NCI-H2227 (cell line): ENCODE measurements around the gene SAP30BP.

Experiments used
- DNase-seq: peaks from one replicate; lab custom pipeline; 2025; ENCODE audit not compliant: unreplicated experiment; lab: John Stamatoyannopoulos, UW

SAP30BP gene

GRCh38 chr17:75646638-75646992 lies 20.5 kb upstream of the SAP30BP start:
- no peak for DNase-seq

- DNase-seq, result no peak
Measured at GRCh38 chr17:75647061-75647460, 20.1 kb upstream of the SAP30BP start.

- DNase-seq, result no peak
Measured at GRCh38 chr17:75647921-75648320, 19.2 kb upstream of the SAP30BP start.

- DNase-seq, result no peak
Measured at GRCh38 chr17:75649687-75650086, 17.5 kb upstream of the SAP30BP start.

GRCh38 chr17:75650874-75651273 lies 16.3 kb upstream of the SAP30BP start:
- no peak for DNase-seq

GRCh38 chr17:75652341-75652740 lies 14.8 kb upstream of the SAP30BP start:
- no peak for DNase-seq

- DNase-seq, result peak; percentile 65
Measured at GRCh38 chr17:75652934-75653549, 14.1 kb upstream of the SAP30BP start.

- no peak for DNase-seq
Measured at GRCh38 chr17:75654176-75654575, 13.0 kb upstream of the SAP30BP start.

- DNase-seq, result no peak
Measured at GRCh38 chr17:75658237-75658636, 8.9 kb upstream of the SAP30BP start.

- no peak for DNase-seq
Measured at GRCh38 chr17:75661531-75661930, 5.6 kb upstream of the SAP30BP start.

GRCh38 chr17:75662511-75662910 lies 4.6 kb upstream of the SAP30BP start:
- no peak for DNase-seq

- no peak for DNase-seq
Measured at GRCh38 chr17:75664099-75664549, 3.0 kb upstream of the SAP30BP start.

- no peak for DNase-seq
Measured at GRCh38 chr17:75665981-75666380, 1.2 kb upstream of the SAP30BP start.

GRCh38 chr17:75667825-75668224 lies 687 bp downstream of the SAP30BP start:
- DNase-seq, result no peak

GRCh38 chr17:75668489-75668888 lies 1.4 kb downstream of the SAP30BP start:
- DNase-seq, result no peak

- no peak for DNase-seq
Measured at GRCh38 chr17:75670868-75671267, 3.7 kb downstream of the SAP30BP start.

- DNase-seq, result no peak
Measured at GRCh38 chr17:75672011-75672410, 4.9 kb downstream of the SAP30BP start.

- no peak for DNase-seq
Measured at GRCh38 chr17:75673487-75673886, 6.3 kb downstream of the SAP30BP start.

GRCh38 chr17:75676461-75676860 lies 9.3 kb downstream of the SAP30BP start:
- DNase-seq, result no peak

- no peak for DNase-seq
Measured at GRCh38 chr17:75679706-75680211, 12.6 kb downstream of the SAP30BP start.

- no peak for DNase-seq
Measured at GRCh38 chr17:75680431-75680830, 13.3 kb downstream of the SAP30BP start.

GRCh38 chr17:75681289-75681688 lies 14.2 kb downstream of the SAP30BP start:
- DNase-seq, result no peak

GRCh38 chr17:75683583-75683982 lies 16.4 kb downstream of the SAP30BP start:
- no peak for DNase-seq
